ENCODE data around the gene ADGRV1.
"Not testable (repeated sequence)": the region's sequence is repeated elsewhere in the genome, so short reads cannot be mapped to it uniquely, and the experiment has no call there.

DNA sequence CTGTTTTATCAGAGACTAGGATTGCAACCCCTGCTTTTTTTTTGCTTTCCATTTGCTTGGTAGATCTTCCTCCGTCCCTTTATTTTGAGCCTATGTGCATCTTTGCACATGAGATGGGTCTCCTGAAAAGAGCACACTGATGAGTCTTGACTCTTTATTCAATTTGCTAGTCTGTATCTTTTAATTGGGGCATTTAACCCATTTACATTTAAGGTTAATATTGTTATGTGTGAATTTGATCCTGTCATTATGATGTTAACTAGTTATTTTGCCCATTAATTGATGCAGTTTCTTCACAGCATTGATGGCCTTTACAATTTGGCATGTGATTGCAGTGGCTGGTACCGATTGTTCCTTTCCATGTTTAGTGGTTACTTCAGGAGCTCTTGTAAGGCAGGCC lies 21.3 kb downstream of the ADGRV1 start:
- TF ChIP-seq POLR2A (IDR thresholded peaks at IDR 0.05), result not testable (repeated sequence)
- TF ChIP-seq, protein P1, sequence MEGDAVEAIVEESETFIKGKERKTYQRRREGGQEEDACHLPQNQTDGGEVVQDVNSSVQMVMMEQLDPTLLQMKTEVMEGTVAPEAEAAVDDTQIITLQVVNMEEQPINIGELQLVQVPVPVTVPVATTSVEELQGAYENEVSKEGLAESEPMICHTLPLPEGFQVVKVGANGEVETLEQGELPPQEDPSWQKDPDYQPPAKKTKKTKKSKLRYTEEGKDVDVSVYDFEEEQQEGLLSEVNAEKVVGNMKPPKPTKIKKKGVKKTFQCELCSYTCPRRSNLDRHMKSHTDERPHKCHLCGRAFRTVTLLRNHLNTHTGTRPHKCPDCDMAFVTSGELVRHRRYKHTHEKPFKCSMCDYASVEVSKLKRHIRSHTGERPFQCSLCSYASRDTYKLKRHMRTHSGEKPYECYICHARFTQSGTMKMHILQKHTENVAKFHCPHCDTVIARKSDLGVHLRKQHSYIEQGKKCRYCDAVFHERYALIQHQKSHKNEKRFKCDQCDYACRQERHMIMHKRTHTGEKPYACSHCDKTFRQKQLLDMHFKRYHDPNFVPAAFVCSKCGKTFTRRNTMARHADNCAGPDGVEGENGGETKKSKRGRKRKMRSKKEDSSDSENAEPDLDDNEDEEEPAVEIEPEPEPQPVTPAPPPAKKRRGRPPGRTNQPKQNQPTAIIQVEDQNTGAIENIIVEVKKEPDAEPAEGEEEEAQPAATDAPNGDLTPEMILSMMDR (IDR thresholded peaks at IDR 0.05), result not testable (repeated sequence)

Data from stomach (tissue), 4 donors.